Measurements from ENCODE around the gene THBS2.

GRCh38 chr6:169231790-169232506 lies 21.7 kb downstream of the THBS2 start:
- no peak for TF ChIP-seq CTCF (IDR thresholded peaks at IDR 0.05)
- TF ChIP-seq EZH2 (IDR thresholded peaks at IDR 0.05): no peak
